Heart left ventricle (tissue), 16 donors: ENCODE results near the gene GABRB1. TPM values are rescaled to one million over a fixed set of nuclear protein-coding genes. Genes with fewer than 3 reads are reported as not detected.

Experiments used
- ATAC-seq, 4 donors: fragments of 200-7000 bp; cut with Tn5 transposase; one replicate each; pipeline ENCODE4 v1.9.1; 2020 to 2022; ENCODE audit warnings: moderate library complexity in 4 of 4, mild to moderate bottlenecking in 3 of 4, moderate number of reproducible peaks in 1 of 4
- DNase-seq, 5 donors: peaks; one replicate each; pipeline ENCODE4 v3.0.0-alpha.2; 2020
- H3K27ac ChIP-seq, 12 donors: fragments of 200-600 bp; sonication (generic) in 4 of 12; one replicate each; pipeline versions ENCODE4 v1.5.0 to v1.8.0; 2016 to 2022; ENCODE audit warnings: mild to moderate bottlenecking in 2 of 12
- H3K27me3 ChIP-seq, 9 donors: fragments of 200-600 bp; sonication (generic) in 2 of 9; one replicate each; pipeline versions ENCODE4 v1.5.1 to v1.8.0; 2016 to 2022; ENCODE audit warnings: mild to moderate bottlenecking in 3 of 9
- H3K36me3 ChIP-seq, 9 donors: fragments of 200-600 bp; sonication (generic) in 2 of 9; one replicate each; pipeline versions ENCODE4 v1.5.0 to v1.8.0; 2018 to 2022; ENCODE audit warnings: mild to moderate bottlenecking in 2 of 9
- H3K4me1 ChIP-seq, 12 donors: fragments of 200-600 bp; sonication (generic) in 4 of 12; one replicate each; pipeline versions ENCODE4 v1.5.0 to v1.8.0; 2016 to 2022; ENCODE audit warnings: mild to moderate bottlenecking in 3 of 12
- H3K4me3 ChIP-seq, 12 donors: fragments of 200-600 bp; sonication (generic) in 4 of 12; one replicate each; pipeline versions ENCODE4 v1.5.0 to v1.8.0; 2017 to 2022; ENCODE audit warnings: mild to moderate bottlenecking in 9 of 12, moderate library complexity in 4 of 12
- H3K9me3 ChIP-seq, 12 donors: fragments of 200-600 bp; sonication (generic) in 4 of 12; one replicate each; pipeline versions ENCODE4 v1.5.0 to v1.8.0; 2016 to 2022; ENCODE audit warnings: mild to moderate bottlenecking in 1 of 12
- POLR2A ChIP-seq, 2 donors: fragments of 450-650 bp; IDR thresholded peaks; one replicate each; pipeline ENCODE4 v1.6.1; 2017; ENCODE audit warnings: antibody characterized with exemption in 2 of 2, mild to moderate bottlenecking in 2 of 2, moderate library complexity in 2 of 2
- WGBS, 4 donors: extraction: QIAGEN DNeasy Blood & Tissue Kit in 2 of 4; methylation state at CpG; one replicate each; pipeline versions ENCODE4 v1.1.5 to v1.1.7; 2013 to 2018; 5-methylcytosine and 5-hydroxymethylcytosine counted together
- intact Hi-C, 10 donors: fragments of 100-400 bp; cut with DNase I; formaldehyde crosslinking; loops; one replicate each; pipeline versions ENCODE4 v1.11.1 to v1.14.2; 2022
- polyA plus RNA-seq, 2 donors: library from polyadenylated mRNA; stranded (reverse); fragments of 200-250 nt; gene quantifications; one replicate each; pipeline ENCODE4 v1.2.3, GENCODE V29; 2013
- total RNA-seq, 9 donors: library from RNA; depleted of rRNA in 2 of 9; stranded (reverse); fragments of >200 nt in 2 of 9; fragmentation: NEBNext Ultra II Directional in 3 of 9; extraction: Animal tissue kit (Norgen Biotek cat#: 25700) in 3 of 9; gene quantifications; one replicate each; pipeline versions ENCODE4 v1.1.0 to v1.2.4, GENCODE V29; 2016 to 2023
- TF ChIP-seq, protein P1 (sequence below), 12 donors: fragments of 200-600 bp; sonication (generic) in 4 of 12; IDR thresholded peaks; one replicate each; pipeline versions ENCODE4 v1.5.0 to v1.8.0; 2018 to 2022; ENCODE audit warnings: antibody characterized with exemption in 12 of 12, mild to moderate bottlenecking in 5 of 12
- donor health status: ischemic (EF 13 %, LVEDD 7.1; RV severe dilation, severe dysfunction).
- donor health status: healthy with polysubstance abuse.
- donor health status: DM: no; HTN: yes; CAD: no.
- donor health status: DM: no; HTN: no; CAD: no.
- donor health status: ischemic (EF 25% LVEDD 6.9; RV normal size, moderate dysfunction).
- donor health status: ischemic (EF 25% LVEDD 5.7; RV mildly dilated, moderate dysfunction).
- donor health status: healthy.
- donor health status: DM: yes; HTN: yes; CAD: no.
- donor health status: ischemic (EF 35%, LVEDD 5.7; RV mildly dilated, moderate dysfunction).
- donor health status: nonischemic (EF 11% LVEDD 7.7; RV severe dilation, severe dysfunction).
- donor health status: DM: yes; HTN: yes; CAD: no.
- donor health status: PGD.
- donor health status: ischemic (EF 29% LVEDD 5.4; RV normal size, mild dysfunction).
- donor health status: nonischemic (EF 23%, LVEDD 6.1; RV moderate dilation, normal function).

Gene GABRB1
- total and polyA plus RNA-seq, 11 donors = 1.0 to 13.6 (median 4.5) TPM

DNA sequence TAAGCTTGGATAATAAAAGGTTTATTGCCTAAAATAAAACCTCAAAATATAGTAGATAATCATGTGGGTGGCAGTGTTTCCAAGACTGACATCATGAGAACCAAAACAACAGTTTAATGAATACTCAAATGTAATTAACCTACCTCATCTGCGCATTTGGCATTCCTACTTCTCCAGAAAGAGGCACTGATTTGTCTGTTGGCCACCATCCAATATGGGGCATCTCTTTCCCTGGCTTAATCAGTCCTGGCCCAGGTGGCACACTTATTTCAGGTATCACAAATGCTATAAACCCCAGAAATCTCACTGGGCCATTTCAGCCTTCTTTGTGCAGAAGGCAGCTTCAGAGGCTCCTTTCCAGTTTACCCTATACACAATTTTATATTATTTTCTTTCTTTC lies 239.9 kb downstream of the GABRB1 start:
- no peak for DNase-seq
- 40 to 85% (median 80%) methylated on average over 1 of the region's 1 CpG for WGBS, 4 donors

DNA sequence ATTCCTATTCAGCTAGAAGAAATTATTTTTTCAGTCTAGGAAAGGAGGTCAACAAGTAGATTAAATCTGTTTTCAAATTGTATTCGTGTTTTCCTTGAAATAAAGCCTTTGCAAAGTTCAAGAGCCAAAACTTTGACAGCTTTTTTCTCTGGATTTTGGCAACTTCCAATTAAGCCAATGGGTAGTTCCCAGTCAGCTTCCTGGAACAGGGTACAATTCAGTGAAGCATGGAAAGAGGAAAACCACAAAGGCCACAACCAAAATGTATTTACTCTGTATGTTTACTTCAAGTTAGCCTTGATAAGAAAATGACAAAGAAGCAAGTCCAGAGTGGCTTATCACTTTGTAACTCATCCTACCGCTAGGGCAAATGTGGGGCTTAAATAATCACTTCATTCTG lies 243.5 kb downstream of the GABRB1 start:
- Histone ChIP-seq H3K4me1 (peaks cover 0 to 5% (median 0%) of the 10 kb centered on the region in 12 donors), H3K36me3 (no peaks in the 10 kb centered on the region), H3K9me3 (no peaks in the 10 kb centered on the region), H3K27me3 (no peaks in the 10 kb centered on the region), H3K27ac (no peak overlapping the region), H3K4me3 (no peak overlapping the region)
- ATAC-seq (no peak), DNase-seq (no peak)
- intact Hi-C loops = no loop called here
- WGBS, 4 donors = 49 to 59% (median 57%) methylated on average over 2 of the region's 2 CpGs
- no peak for TF ChIP-seq POLR2A (IDR thresholded peaks at IDR 0.05)
- TF ChIP-seq, protein P1, sequence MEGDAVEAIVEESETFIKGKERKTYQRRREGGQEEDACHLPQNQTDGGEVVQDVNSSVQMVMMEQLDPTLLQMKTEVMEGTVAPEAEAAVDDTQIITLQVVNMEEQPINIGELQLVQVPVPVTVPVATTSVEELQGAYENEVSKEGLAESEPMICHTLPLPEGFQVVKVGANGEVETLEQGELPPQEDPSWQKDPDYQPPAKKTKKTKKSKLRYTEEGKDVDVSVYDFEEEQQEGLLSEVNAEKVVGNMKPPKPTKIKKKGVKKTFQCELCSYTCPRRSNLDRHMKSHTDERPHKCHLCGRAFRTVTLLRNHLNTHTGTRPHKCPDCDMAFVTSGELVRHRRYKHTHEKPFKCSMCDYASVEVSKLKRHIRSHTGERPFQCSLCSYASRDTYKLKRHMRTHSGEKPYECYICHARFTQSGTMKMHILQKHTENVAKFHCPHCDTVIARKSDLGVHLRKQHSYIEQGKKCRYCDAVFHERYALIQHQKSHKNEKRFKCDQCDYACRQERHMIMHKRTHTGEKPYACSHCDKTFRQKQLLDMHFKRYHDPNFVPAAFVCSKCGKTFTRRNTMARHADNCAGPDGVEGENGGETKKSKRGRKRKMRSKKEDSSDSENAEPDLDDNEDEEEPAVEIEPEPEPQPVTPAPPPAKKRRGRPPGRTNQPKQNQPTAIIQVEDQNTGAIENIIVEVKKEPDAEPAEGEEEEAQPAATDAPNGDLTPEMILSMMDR (IDR thresholded peaks at IDR 0.05) = no peak

More for the DNA sequence above, 239.9 kb downstream of the GABRB1 start:
- Histone ChIP-seq H3K27me3 (no peaks in the 10 kb centered on the region), H3K27ac (no peak overlapping the region), H3K9me3 (no peaks in the 10 kb centered on the region), H3K4me3 (no peak overlapping the region), H3K4me1 (peaks cover 0 to 5% (median 0%) of the 10 kb centered on the region in 12 donors), H3K36me3 (no peaks in the 10 kb centered on the region)
- intact Hi-C loops = no loop called here
- ATAC-seq = no peak
- TF ChIP-seq, protein P1 (IDR thresholded peaks at IDR 0.05) = no peak
- TF ChIP-seq POLR2A (IDR thresholded peaks at IDR 0.05) = no peak

DNA sequence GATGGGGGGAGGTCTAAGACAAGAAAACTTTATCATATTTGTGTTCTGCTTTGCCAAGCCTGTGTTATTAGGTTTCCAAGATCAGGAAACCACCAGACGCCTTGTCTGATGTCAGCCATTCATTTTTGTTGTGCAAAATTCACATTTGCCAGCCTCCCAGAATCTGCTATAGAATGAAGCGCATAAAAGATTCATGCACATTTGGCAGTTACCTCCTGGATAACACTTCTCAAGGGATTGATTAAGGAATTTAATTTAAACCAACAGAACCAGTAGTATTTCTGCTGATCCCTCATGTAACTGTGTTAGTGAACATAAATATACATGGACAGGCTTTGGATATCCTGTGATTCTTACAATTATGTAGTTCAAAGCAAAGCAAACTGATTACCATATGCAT lies 244.2 kb downstream of the GABRB1 start:
- Histone ChIP-seq H3K27ac (no peak overlapping the region), H3K9me3 (no peaks in the 10 kb centered on the region)
- no peak for ATAC-seq

DNA sequence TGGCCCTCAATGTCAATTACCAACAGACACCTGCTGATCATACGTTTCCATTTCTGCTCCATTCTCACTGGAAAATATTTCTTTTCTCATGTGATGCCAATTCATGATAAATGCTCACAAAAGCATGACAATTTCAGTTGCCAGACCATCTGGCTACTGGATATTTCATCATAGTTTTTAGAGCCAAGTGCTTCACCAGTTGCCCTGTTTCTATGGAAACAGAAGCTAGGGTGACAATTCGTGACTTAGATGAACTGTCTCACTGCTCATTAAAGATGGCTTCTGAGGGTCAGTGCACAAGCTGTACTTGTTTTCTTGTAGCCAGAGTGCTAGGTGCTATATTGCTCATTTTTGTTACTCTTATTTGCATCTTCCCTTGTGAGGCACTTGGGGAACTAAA lies 247.3 kb downstream of the GABRB1 start:
- Histone ChIP-seq H3K27me3 (no peaks in the 10 kb centered on the region), H3K4me1 (no peaks in the 10 kb centered on the region), H3K4me3 (no peak overlapping the region), H3K36me3 (no peaks in the 10 kb centered on the region), H3K9me3 (no peaks in the 10 kb centered on the region), H3K27ac (no peak overlapping the region)
- 49 to 75% (median 58%) methylated on average over 2 of the region's 2 CpGs for WGBS, 4 donors
- no peak for TF ChIP-seq POLR2A (IDR thresholded peaks at IDR 0.05)
- TF ChIP-seq, protein P1 (IDR thresholded peaks at IDR 0.05) = no peak
- intact Hi-C loops = no loop called here
- ATAC-seq = no peak
- DNase-seq = no peak

More for the DNA sequence above, 244.2 kb downstream of the GABRB1 start:
- Histone ChIP-seq H3K36me3 (no peaks in the 10 kb centered on the region), H3K27me3 (no peaks in the 10 kb centered on the region), H3K4me3 (no peak overlapping the region), H3K4me1 (no peaks in the 10 kb centered on the region)
- intact Hi-C loops = no loop called here
- no peak for TF ChIP-seq POLR2A (IDR thresholded peaks at IDR 0.05)
- TF ChIP-seq, protein P1 (IDR thresholded peaks at IDR 0.05) = no peak
- no peak for DNase-seq
- WGBS, 4 donors = 56 to 72% (median 66%) methylated on average over 2 of the region's 2 CpGs
